ENCODE results near the gene SLC17A7. TPM values are rescaled to one million over a fixed set of nuclear protein-coding genes. Genes with fewer than 3 reads are reported as not detected.

SLC17A7 gene
- total and polyA plus RNA-seq, 7 experiments from 2014 or later: 0.12 to 0.22 TPM; not detected in 5

- peak; percentile 71 for ATAC-seq
- Histone ChIP-seq H3K4me1 (ENCODE audit: control insufficient read depth in 2 of 2, insufficient read depth in 2 of 2, low read length in 2 of 2) (peaks cover 15 to 26% of the 10 kb centered on the region in 2 donors), H3K27me3 (ENCODE audit: control insufficient read depth in 2 of 2, insufficient read depth in 2 of 2, low read length in 2 of 2) (no peaks in the 10 kb centered on the region), H3K4me3 (ENCODE audit: low read length) (peak within 1 kb of the TSS; percentile 85), H3K9me3 (ENCODE audit: control insufficient read depth in 2 of 3, low read length in 3 of 3) (no peaks in the 10 kb centered on the region), H3K27ac (ENCODE audit: low read depth, low read length) (peak within 1 kb of the TSS; percentile 95), H3K36me3 (ENCODE audit: control insufficient read depth in 2 of 3, insufficient read depth in 3 of 3, low read length in 3 of 3) (peaks cover 0 to 36% (median 4%) of the 10 kb centered on the region in 3 experiments)
- POLR2A ChIA-PET: interaction anchor here (0.5 to 15.5 kb wide), 29 partner anchors 11 to 594 kb away, joined by 3 to 226 read pairs (median 3); partner anchors contain the start of genes FLT3LG, GYS1, NOSIP and PRR12
- intact Hi-C loops (cut with micrococcal nuclease): loop anchor here (1.0 to 5.0 kb wide), 9 partner anchors 8 to 1129 kb away; partner anchors contain the start of genes GYS1 (in 2 of the 2), RUVBL2 (in 2 of the 2), AKT1S1 (in 1 of the 2) and C19orf73 (in 1 of the 2)
- H3K4me1 Mint-ChIP-seq: peaks cover 31 to 68% (median 55%) of the 10 kb centered on the region in 7 donors
- peak within 1 kb of the TSS; percentile 92 to 100 (median 99) for H3K27ac Mint-ChIP-seq
- H3K36me3 Mint-ChIP-seq: peaks cover 11 to 32% (median 16%) of the 10 kb centered on the region in 5 donors
- CTCF ChIA-PET: interaction anchor here (0.6 to 12.2 kb wide), 10 partner anchors 20 to 832 kb away, joined by 3 to 83 read pairs (median 4); partner anchors contain the start of genes FLT3LG, NOSIP, PRR12 and SPHK2
- peak within 1 kb of the TSS; percentile 95 to 100 (median 99) for H3K4me3 Mint-ChIP-seq
- H3K27me3 Mint-ChIP-seq: no peaks in the 10 kb centered on the region
- H3K9me3 Mint-ChIP-seq: peaks cover 0 to 5% (median 0%) of the 10 kb centered on the region in 11 donors
- peak; percentile 69 to 97 (median 94) for DNase-seq
Observed at GRCh38 chr19:49451430-49452181, 10.3 kb upstream of the SLC17A7 start, which contains the start of gene PIH1D1. Gene PIH1D1 (minus strand): TSS chr19:49451814. CDS start chr19:49451574, 240 bp downstream.

- H3K4me3 ChIP-seq (ENCODE audit: low read length): peak overlapping the region; percentile 85
Observed at GRCh38 chr19:49450405-49450804, 9.1 kb upstream of the SLC17A7 start.

GRCh38 chr19:49448432-49448786, 7.1 kb upstream of the SLC17A7 start:
- DNase-seq (no peak), ATAC-seq (no peak)
- Mint-ChIP-seq H3K9me3 (peaks cover 0 to 5% (median 0%) of the 10 kb centered on the region in 11 donors), H3K27ac (peak overlapping the region in 6 of 9 donors; percentile 12 to 97 (median 57)), H3K4me1 (peaks cover 37 to 61% (median 51%) of the 10 kb centered on the region in 7 donors), H3K4me3 (peak overlapping the region in 7 of 10 donors; percentile 11 to 100 (median 51)), H3K36me3 (peaks cover 8 to 36% (median 12%) of the 10 kb centered on the region in 5 donors), H3K27me3 (peaks cover 0 to 3% (median 0%) of the 10 kb centered on the region in 5 donors)
- ChIA-PET CTCF (interaction anchor here (1.4 to 12.2 kb wide), 2 partner anchors 23 to 56 kb away, joined by 3 to 83 read pairs; partner anchors contain the start of gene FLT3LG), POLR2A (interaction anchor here (0.8 to 15.5 kb wide), 4 partner anchors 17 to 73 kb away, joined by 3 to 226 read pairs (median 3); partner anchors contain the start of gene FLT3LG)
- intact Hi-C loops (cut with micrococcal nuclease): loop anchor here in 1 of 2 donors (10.0 kb wide), 2 partner anchors 224 to 304 kb away; no protein-coding TSS in a partner anchor
- peaks cover 0 to 40% (median 4%) of the 10 kb centered on the region in 3 experiments for H3K36me3 ChIP-seq (ENCODE audit: control insufficient read depth in 2 of 3, insufficient read depth in 3 of 3, low read length in 3 of 3)
- no peaks in the 10 kb centered on the region for H3K9me3 ChIP-seq (ENCODE audit: control insufficient read depth in 2 of 3, low read length in 3 of 3)
- peaks cover 13 to 20% of the 10 kb centered on the region in 2 donors for H3K4me1 ChIP-seq (ENCODE audit: control insufficient read depth in 2 of 2, insufficient read depth in 2 of 2, low read length in 2 of 2)
- H3K27ac ChIP-seq (ENCODE audit: low read depth, low read length): no peak overlapping the region
- H3K4me3 ChIP-seq (ENCODE audit: low read length): no peak overlapping the region
- H3K27me3 ChIP-seq (ENCODE audit: control insufficient read depth in 2 of 2, insufficient read depth in 2 of 2, low read length in 2 of 2): no peaks in the 10 kb centered on the region

More at GRCh38 chr19:49450405-49450804, 9.1 kb upstream of the SLC17A7 start:
- Mint-ChIP-seq H3K27me3 (no peaks in the 10 kb centered on the region), H3K36me3 (peaks cover 8 to 34% (median 12%) of the 10 kb centered on the region in 5 donors), H3K4me1 (peaks cover 32 to 59% (median 49%) of the 10 kb centered on the region in 7 donors), H3K27ac (peak overlapping the region in 7 of 9 donors; percentile 48 to 100 (median 92)), H3K4me3 (peak overlapping the region; percentile 87 to 100 (median 99)), H3K9me3 (peaks cover 0 to 5% (median 0%) of the 10 kb centered on the region in 11 donors)
- Histone ChIP-seq H3K27me3 (ENCODE audit: control insufficient read depth in 2 of 2, insufficient read depth in 2 of 2, low read length in 2 of 2) (no peaks in the 10 kb centered on the region), H3K27ac (ENCODE audit: low read depth, low read length) (no peak overlapping the region), H3K9me3 (ENCODE audit: control insufficient read depth in 2 of 3, low read length in 3 of 3) (no peaks in the 10 kb centered on the region), H3K36me3 (ENCODE audit: control insufficient read depth in 2 of 3, insufficient read depth in 3 of 3, low read length in 3 of 3) (peaks cover 0 to 40% (median 4%) of the 10 kb centered on the region in 3 experiments), H3K4me1 (ENCODE audit: control insufficient read depth in 2 of 2, insufficient read depth in 2 of 2, low read length in 2 of 2) (peaks cover 15 to 26% of the 10 kb centered on the region in 2 donors)
- CTCF ChIA-PET: interaction anchor here (0.7 to 12.2 kb wide), 2 partner anchors 21 to 1279 kb away, joined by 11 to 83 read pairs; partner anchors contain the start of gene FLT3LG
- POLR2A ChIA-PET: interaction anchor here (0.6 to 15.5 kb wide), 8 partner anchors 12 to 190 kb away, joined by 3 to 226 read pairs (median 10); partner anchors contain the start of genes FLT3LG, RPL13A, RPS11 and RRAS
- DNase-seq (no peak), ATAC-seq (no peak)
- intact Hi-C loops (cut with micrococcal nuclease): loop anchor here (5.0 kb wide), 5 partner anchors 333 to 1128 kb away; partner anchors contain the start of genes GYS1 (in 2 of the 2), RUVBL2 (in 2 of the 2), C19orf73 (in 1 of the 2) and DBP (in 1 of the 2)

- ATAC-seq (no peak), DNase-seq (no peak)
- Mint-ChIP-seq H3K4me3 (peak overlapping the region in 1 of 10 donors; percentile 100), H3K9me3 (no peaks in the 10 kb centered on the region), H3K4me1 (peaks cover 38 to 60% (median 44%) of the 10 kb centered on the region in 7 donors), H3K27ac (peak overlapping the region in 4 of 9 donors; percentile 20 to 97 (median 66)), H3K36me3 (peaks cover 8 to 36% (median 12%) of the 10 kb centered on the region in 5 donors), H3K27me3 (peaks cover 0 to 10% (median 0%) of the 10 kb centered on the region in 5 donors)
- CTCF ChIA-PET: interaction anchor here (1.4 to 12.2 kb wide), 2 partner anchors 24 to 56 kb away, joined by 3 to 83 read pairs; partner anchors contain the start of gene FLT3LG
- intact Hi-C loops (cut with micrococcal nuclease): loop anchor here in 1 of 2 donors (10.0 kb wide), 2 partner anchors 223 to 303 kb away; no protein-coding TSS in a partner anchor
- peaks cover 0 to 40% (median 4%) of the 10 kb centered on the region in 3 experiments for H3K36me3 ChIP-seq (ENCODE audit: control insufficient read depth in 2 of 3, insufficient read depth in 3 of 3, low read length in 3 of 3)
- H3K27ac ChIP-seq (ENCODE audit: low read depth, low read length): no peak overlapping the region
- no peaks in the 10 kb centered on the region for H3K9me3 ChIP-seq (ENCODE audit: control insufficient read depth in 2 of 3, low read length in 3 of 3)
- H3K4me3 ChIP-seq (ENCODE audit: low read length): no peak overlapping the region
- POLR2A ChIA-PET: interaction anchor here (0.8 to 15.5 kb wide), 4 partner anchors 18 to 73 kb away, joined by 3 to 226 read pairs (median 3); partner anchors contain the start of gene FLT3LG
- H3K4me1 ChIP-seq (ENCODE audit: control insufficient read depth in 2 of 2, insufficient read depth in 2 of 2, low read length in 2 of 2): peaks cover 13 to 20% of the 10 kb centered on the region in 2 donors
- H3K27me3 ChIP-seq (ENCODE audit: control insufficient read depth in 2 of 2, insufficient read depth in 2 of 2, low read length in 2 of 2): no peaks in the 10 kb centered on the region
Observed at GRCh38 chr19:49447485-49448431, 6.4 kb upstream of the SLC17A7 start.

- ChIA-PET CTCF (interaction anchor here (0.6 to 3.2 kb wide), 8 partner anchors 24 to 69 kb away, joined by 3 to 24 read pairs (median 4); no protein-coding TSS in a partner anchor), POLR2A (interaction anchor here (0.8 to 15.5 kb wide), 2 partner anchors 10 to 25 kb away, joined by 4 to 226 read pairs; partner anchors contain the start of gene FLT3LG)
- no peak overlapping the region for H3K27ac ChIP-seq (ENCODE audit: low read depth, low read length)
- no peak overlapping the region for H3K4me3 ChIP-seq (ENCODE audit: low read length)
- H3K36me3 Mint-ChIP-seq: peaks cover 4 to 31% (median 7%) of the 10 kb centered on the region in 5 donors
- DNase-seq (no peak), ATAC-seq (no peak)
- H3K27me3 ChIP-seq (ENCODE audit: control insufficient read depth in 2 of 2, insufficient read depth in 2 of 2, low read length in 2 of 2): peaks cover 7 to 9% of the 10 kb centered on the region in 2 donors
- H3K4me1 ChIP-seq (ENCODE audit: control insufficient read depth in 2 of 2, insufficient read depth in 2 of 2, low read length in 2 of 2): peaks cover 21 to 22% of the 10 kb centered on the region in 2 donors
- H3K36me3 ChIP-seq (ENCODE audit: control insufficient read depth in 2 of 3, insufficient read depth in 3 of 3, low read length in 3 of 3): peaks cover 0 to 37% (median 4%) of the 10 kb centered on the region in 3 experiments
- H3K27me3 Mint-ChIP-seq: peaks cover 11 to 24% (median 14%) of the 10 kb centered on the region in 5 donors
- intact Hi-C loops (cut with micrococcal nuclease): loop anchor here in 1 of 2 donors (10.0 kb wide), 2 partner anchors 221 to 301 kb away; no protein-coding TSS in a partner anchor
- H3K4me1 Mint-ChIP-seq: peaks cover 40 to 64% (median 46%) of the 10 kb centered on the region in 7 donors
- H3K4me3 Mint-ChIP-seq: no peak overlapping the region
- H3K9me3 Mint-ChIP-seq: peaks cover 0 to 2% (median 0%) of the 10 kb centered on the region in 11 donors
- peak overlapping the region in 4 of 9 donors; percentile 41 to 82 (median 72) for H3K27ac Mint-ChIP-seq
- no peaks in the 10 kb centered on the region for H3K9me3 ChIP-seq (ENCODE audit: control insufficient read depth in 2 of 3, low read length in 3 of 3)
Observed at GRCh38 chr19:49445997-49446396, 4.7 kb upstream of the SLC17A7 start.

Measured in naive thymus-derived CD4-positive, alpha-beta T cell (primary cell).